ENCODE results near the gene FNIP2.
A peak's percentile ranks its signal among the peaks of the same experiment; 100 is the strongest.
"Not testable (repeated sequence)": the region's sequence is repeated elsewhere in the genome, so short reads cannot be mapped to it uniquely, and the experiment has no call there.

Gene FNIP2

GRCh38 chr4:158929939-158930638, 161.3 kb downstream of the FNIP2 start:
- DNase-seq = peak; percentile 35

DNA sequence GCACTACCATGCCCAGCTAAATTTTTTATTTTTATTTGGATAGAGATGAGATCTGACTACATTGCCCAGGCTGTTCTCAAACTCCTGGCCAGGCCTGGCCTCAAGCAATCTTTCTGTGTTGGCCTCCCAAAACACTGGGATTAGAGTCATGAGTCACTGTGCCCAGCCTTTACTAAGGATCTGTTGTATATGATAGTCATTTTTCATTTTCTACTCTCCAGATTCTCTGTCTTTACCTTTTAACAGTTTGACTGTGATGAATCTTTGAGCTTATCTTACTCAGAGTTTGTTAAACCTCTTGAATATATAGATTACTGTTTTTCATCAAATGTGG, 161.8 kb downstream of the FNIP2 start:
- no peak for DNase-seq

GRCh38 chr4:158933236-158933635, 164.4 kb downstream of the FNIP2 start:
- DNase-seq = no peak

DNA sequence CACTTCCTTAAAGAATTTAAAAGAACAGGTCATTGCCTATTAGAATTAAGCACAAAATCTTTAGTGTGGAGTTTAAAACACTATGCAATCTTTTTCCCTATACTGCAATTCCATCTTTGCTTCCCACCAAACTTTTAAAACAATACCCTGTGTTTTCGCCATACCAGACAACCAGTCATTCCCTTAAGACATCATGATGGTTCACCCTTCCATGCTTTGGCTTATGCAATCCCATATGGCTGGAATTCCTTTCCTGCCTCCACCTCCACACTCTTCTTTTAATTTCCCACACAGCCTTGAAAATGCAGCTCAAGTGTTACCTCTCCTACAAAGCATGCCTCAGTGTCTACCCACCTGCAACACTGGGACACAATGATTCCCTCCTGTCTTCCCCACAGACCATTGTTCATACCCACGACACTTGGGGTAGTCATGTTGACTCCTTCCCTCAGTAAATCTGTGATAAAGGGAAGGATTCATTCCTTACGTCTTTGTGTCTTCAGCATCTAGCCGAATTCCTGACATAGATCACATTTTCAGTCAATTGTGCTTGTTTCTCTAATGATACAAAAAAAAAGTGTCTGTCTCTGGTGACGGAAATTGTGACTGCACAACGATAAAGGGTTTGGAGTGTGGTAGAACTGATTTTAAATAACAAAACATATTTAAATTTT, 166.3 kb downstream of the FNIP2 start:
- no peak for DNase-seq

DNA sequence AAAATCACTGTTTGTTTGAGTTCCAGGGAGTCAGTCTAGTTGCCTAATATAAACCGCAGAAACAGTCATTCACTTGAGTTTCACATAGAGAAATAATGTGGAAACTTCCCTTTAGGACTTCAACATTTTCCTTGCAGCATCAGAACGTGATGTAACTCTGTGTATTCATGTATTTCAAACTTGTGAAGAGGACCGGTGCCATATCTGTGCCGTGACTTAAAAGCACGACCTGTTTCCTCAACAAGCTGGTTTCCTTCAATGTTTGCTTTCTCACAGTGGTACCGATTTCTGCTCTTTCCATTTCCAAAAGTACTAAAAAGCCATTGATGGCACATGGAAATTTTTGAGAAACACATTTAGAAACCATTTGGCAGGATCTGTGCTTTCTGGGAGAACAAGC, 167.4 kb downstream of the FNIP2 start:
- DNase-seq = no peak

DNA sequence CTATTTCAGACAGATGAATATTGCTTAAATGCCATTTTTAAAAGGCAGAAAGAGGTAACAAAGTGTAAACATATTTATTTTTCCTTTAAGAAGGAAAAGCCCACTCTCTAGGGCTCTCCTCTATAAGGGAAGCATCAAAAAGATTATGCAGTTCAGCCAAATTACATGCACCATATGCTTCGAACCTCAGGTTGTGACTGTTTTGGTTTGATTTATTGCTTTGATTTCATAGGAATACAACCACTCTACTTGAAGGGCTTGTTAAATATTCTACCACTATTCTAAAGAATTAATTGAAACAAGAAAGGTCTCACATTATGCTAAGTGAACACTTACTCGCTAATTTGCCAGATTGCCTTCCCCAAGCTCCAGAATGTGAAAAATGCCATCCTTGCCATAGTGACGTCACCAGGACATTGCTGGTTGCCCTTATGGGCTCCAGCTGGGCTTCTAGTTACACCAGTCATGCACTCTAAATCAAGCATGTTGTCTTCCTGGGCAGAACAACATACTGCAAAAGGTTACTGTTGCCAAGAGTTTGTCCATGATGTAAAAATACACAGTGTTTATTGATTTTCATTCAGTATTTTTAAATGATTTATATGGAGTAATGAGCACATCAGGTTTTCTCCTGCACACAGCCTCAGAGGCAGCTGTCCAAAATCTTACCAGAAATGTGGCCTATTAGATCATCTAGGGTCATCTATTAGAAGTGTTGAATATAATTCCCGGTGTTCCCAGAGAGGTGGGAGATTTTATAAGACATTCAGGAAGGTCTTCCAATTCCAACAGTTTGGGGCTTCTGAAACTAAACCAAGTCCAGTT, 169.6 kb downstream of the FNIP2 start:
- no peak for DNase-seq

- DNase-seq = no peak
Measured at GRCh38 chr4:158940271-158940670, 171.4 kb downstream of the FNIP2 start.

GRCh38 chr4:158941321-158941720, 172.5 kb downstream of the FNIP2 start:
- no peak for DNase-seq

DNA sequence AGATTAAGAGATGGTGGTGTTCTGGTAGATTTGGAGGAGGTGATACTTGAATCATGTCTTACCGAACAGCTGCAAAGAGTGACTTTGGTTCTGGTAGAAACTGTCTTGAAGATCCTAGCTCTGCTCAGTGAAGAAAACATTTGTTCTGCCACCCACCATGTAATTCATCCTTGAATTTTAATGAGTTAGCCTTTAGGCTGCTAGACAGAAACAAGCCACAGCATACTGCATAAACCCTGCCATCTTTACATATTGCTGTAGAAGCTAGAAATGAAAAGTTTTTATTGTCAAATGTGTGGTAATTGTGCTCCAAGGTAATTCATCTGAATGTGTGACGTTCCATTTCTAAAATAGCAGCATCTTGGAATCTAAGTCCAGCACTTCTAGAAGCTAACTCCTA, 173.1 kb downstream of the FNIP2 start:
- DNase-seq = no peak

GRCh38 chr4:158945529-158946108, 176.8 kb downstream of the FNIP2 start:
- peak; percentile 86 for DNase-seq

- no peak for DNase-seq
Measured at GRCh38 chr4:158946825-158947224, 178.0 kb downstream of the FNIP2 start.

DNA sequence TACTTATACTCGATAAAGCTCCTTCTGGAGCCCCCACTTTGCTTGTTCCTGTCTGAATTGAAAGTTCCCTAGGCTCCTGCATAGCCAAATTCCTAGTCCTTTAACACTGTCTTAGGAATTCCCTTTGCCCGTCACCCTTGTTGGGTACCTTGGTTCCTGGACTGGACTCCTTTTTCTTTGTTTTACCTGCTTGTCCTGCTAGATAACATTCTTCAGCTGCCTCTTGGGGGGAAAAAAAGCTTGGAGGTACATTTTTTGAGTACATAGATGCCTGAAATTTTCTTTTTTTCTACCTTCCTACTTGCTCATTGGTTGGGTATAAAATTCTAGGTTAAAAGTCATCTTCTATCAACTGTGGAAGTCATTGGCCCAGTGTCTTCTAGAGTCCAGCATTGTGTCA, 179.2 kb downstream of the FNIP2 start:
- no peak for DNase-seq

GRCh38 chr4:158949099-158949498, 180.3 kb downstream of the FNIP2 start:
- DNase-seq = peak; percentile 22

DNA sequence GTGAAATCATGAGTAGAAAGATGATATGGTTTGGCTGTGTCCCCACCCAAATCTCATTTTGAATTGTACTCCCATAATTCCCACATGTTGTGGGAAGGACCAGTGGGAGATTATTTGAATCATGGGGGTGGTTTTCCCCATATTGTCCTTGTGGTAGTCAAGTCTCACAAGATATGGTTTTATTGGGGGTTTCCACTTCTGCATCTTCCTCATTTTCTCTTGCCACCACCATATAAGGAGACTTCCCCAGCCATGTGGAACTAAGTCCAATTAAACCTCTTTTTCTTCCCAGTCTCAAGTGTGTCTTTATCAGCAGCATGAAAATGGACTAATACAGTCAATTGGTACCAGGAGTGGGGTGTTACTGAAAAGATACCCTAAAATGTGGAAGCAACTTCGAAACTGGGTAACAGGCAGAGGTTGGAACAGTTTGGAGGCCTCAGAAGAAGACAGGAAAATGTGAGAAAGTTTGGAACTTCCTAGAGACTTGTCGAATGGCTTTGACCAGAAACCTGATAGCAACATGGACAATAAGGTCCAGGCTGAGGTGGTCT, 183.5 kb downstream of the FNIP2 start:
- DNase-seq = not testable (repeated sequence)

- DNase-seq = not testable (repeated sequence)
Measured at GRCh38 chr4:158956345-158956744, 187.5 kb downstream of the FNIP2 start.

DNA sequence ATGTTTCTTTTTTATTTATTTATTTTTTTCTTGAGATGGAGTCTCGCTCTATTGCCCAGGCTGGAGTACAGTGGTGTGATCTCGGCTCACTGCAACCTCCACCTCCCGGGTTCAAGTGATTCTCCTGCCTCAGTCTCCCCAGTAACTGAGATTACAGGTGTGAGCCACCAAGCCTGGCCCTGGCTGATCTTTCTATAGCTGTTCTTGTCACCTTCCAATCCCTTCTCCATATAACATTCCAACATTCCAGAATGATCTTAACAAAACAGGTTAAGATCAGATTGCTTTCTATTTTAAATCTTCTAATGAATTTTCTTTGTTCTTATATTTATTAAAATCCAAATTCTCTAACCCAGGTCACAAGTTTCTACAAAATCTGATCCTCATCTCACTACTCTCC, 188.1 kb downstream of the FNIP2 start:
- not testable (repeated sequence) for DNase-seq
